Ovary (tissue), 3 donors: ENCODE measurements around the gene FAM120B.

Experiments used
- POLR2A ChIP-seq: fragments of 450-650 bp; IDR thresholded peaks from one replicate; pipeline ENCODE4 v1.6.1; 2017; ENCODE audit warnings: antibody characterized with exemption, mild to moderate bottlenecking, moderate library complexity
- TF ChIP-seq, protein P1 (sequence below), 3 donors: fragments of 450-650 bp in 2 of 3; fragments of 200-600 bp in 1 of 3; IDR thresholded peaks; one replicate each; pipeline versions ENCODE4 v1.5.1 to v1.8.0; 2016 to 2022; ENCODE audit warnings: antibody characterized with exemption in 3 of 3, mild to moderate bottlenecking in 1 of 3
- donor health status: DM: no; HTN: no; CAD: no.

DNA sequence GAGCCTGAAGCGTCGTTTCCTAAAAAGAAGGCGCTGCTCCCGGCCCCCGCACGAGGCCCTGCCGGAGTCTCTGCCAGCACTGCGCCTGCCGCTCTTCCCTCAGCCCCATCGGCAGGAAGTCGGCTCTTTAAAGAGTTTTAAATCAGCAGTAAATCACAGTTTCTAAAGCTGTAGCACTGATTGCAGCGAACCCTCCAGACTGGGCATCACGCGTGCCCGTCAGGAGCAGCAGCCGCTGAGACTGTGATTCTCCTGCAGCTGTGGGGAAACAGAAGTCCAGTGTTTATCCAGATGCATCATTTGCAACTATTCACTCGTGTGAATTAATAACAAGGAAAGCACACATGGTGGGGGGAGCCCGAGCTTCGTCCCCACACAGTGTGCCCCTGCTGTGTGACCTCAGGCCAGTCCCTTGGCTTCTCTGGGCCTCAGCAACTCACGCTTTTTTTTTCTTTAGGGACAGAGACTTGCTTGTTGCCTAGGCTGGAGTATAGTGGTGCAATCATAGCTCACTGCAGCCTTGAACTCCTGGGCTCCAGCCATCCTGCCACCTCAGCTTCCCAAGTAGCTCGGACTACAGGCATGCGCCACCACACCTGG, 44.0 kb upstream of the FAM120B start:
- TF ChIP-seq, protein P1, sequence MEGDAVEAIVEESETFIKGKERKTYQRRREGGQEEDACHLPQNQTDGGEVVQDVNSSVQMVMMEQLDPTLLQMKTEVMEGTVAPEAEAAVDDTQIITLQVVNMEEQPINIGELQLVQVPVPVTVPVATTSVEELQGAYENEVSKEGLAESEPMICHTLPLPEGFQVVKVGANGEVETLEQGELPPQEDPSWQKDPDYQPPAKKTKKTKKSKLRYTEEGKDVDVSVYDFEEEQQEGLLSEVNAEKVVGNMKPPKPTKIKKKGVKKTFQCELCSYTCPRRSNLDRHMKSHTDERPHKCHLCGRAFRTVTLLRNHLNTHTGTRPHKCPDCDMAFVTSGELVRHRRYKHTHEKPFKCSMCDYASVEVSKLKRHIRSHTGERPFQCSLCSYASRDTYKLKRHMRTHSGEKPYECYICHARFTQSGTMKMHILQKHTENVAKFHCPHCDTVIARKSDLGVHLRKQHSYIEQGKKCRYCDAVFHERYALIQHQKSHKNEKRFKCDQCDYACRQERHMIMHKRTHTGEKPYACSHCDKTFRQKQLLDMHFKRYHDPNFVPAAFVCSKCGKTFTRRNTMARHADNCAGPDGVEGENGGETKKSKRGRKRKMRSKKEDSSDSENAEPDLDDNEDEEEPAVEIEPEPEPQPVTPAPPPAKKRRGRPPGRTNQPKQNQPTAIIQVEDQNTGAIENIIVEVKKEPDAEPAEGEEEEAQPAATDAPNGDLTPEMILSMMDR (IDR thresholded peaks at IDR 0.05): no peak
- no peak for TF ChIP-seq POLR2A
